ENCODE data around the gene PEAK1. TPM values are rescaled to one million over a fixed set of nuclear protein-coding genes. Genes with fewer than 3 reads are reported as not detected.
"Not testable (repeated sequence)": the region's sequence is repeated elsewhere in the genome, so short reads cannot be mapped to it uniquely, and the experiment has no call there.

PEAK1 gene
- total RNA-seq, 1 experiment from 2014 or later = 18.4 TPM

DNA sequence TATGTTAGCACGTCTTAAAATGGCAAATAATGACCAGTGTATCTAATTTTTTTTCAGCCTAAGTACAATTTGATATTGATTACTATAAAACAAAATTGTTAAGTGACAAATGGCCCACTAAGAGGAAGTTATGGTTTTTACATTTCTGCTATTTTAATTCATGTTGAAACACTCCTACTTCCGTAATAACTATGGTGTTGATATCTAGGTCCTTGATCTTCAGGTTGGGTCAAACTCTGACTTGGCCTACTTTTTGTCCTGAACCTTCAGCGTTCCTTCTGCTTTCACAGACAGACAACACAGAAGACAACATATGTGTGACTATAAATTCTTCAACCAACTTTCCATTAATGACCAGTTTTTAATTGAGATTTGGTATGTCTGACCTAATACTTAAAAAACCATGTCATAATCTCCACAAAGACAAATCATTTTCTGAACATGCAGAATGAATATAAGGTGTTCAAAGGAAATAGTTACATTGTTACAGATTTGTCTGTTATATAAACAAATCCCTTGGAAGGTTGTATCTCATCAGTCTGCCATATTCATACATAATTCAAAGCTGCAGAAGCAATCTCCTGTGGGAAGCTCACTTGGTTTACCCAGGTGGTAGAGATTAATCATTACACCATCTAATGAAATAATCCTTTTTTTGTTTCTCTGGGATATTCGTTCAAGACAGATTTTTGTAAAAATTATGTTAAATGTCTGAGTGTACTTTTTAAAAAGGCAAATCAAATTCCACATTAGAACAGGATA, 256.9 kb downstream of the PEAK1 start:
- Histone ChIP-seq H3K36me3 (ENCODE audit: control insufficient read depth, insufficient read depth, low read length) (no peaks in the 10 kb centered on the region), H3K27me3 (replicated peaks; ENCODE audit: control insufficient read depth, insufficient read depth, low read length) (no peaks in the 10 kb centered on the region), H3K4me1 (peaks cover 34% of the 10 kb centered on the region), H3K9me3 (no peaks in the 10 kb centered on the region), H3K4me3 (ENCODE audit: low read depth, low read length) (no peak overlapping the region)
- BruUV-seq (replicated peaks) = no TSS peak
- intact Hi-C loops (cut with micrococcal nuclease; ENCODE audit: unreplicated experiment) = no loop called here
- Mint-ChIP-seq H3K27ac (ENCODE audit: unreplicated experiment) (no peak overlapping the region), H3K4me3 (ENCODE audit: unreplicated experiment) (no peak overlapping the region), H3K27me3 (ENCODE audit: insufficient read depth, unreplicated experiment) (no peaks in the 10 kb centered on the region), H3K36me3 (ENCODE audit: insufficient read depth, unreplicated experiment) (no peaks in the 10 kb centered on the region), H3K4me1 (ENCODE audit: low read depth, unreplicated experiment) (peaks cover 13% of the 10 kb centered on the region), H3K9me3 (ENCODE audit: unreplicated experiment) (no peaks in the 10 kb centered on the region)
- TF ChIP-seq, protein P1, sequence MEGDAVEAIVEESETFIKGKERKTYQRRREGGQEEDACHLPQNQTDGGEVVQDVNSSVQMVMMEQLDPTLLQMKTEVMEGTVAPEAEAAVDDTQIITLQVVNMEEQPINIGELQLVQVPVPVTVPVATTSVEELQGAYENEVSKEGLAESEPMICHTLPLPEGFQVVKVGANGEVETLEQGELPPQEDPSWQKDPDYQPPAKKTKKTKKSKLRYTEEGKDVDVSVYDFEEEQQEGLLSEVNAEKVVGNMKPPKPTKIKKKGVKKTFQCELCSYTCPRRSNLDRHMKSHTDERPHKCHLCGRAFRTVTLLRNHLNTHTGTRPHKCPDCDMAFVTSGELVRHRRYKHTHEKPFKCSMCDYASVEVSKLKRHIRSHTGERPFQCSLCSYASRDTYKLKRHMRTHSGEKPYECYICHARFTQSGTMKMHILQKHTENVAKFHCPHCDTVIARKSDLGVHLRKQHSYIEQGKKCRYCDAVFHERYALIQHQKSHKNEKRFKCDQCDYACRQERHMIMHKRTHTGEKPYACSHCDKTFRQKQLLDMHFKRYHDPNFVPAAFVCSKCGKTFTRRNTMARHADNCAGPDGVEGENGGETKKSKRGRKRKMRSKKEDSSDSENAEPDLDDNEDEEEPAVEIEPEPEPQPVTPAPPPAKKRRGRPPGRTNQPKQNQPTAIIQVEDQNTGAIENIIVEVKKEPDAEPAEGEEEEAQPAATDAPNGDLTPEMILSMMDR (IDR thresholded peaks at IDR 0.05; ENCODE audit: insufficient read depth in 1 of 2, low read depth in 1 of 2, low read length in 1 of 2, severe bottlenecking in 1 of 2, unreplicated experiment in 1 of 2) = no peak
- no peak for DNase-seq
- POLR2A ChIA-PET = no interaction called here
- CTCF ChIA-PET = no interaction called here

DNA sequence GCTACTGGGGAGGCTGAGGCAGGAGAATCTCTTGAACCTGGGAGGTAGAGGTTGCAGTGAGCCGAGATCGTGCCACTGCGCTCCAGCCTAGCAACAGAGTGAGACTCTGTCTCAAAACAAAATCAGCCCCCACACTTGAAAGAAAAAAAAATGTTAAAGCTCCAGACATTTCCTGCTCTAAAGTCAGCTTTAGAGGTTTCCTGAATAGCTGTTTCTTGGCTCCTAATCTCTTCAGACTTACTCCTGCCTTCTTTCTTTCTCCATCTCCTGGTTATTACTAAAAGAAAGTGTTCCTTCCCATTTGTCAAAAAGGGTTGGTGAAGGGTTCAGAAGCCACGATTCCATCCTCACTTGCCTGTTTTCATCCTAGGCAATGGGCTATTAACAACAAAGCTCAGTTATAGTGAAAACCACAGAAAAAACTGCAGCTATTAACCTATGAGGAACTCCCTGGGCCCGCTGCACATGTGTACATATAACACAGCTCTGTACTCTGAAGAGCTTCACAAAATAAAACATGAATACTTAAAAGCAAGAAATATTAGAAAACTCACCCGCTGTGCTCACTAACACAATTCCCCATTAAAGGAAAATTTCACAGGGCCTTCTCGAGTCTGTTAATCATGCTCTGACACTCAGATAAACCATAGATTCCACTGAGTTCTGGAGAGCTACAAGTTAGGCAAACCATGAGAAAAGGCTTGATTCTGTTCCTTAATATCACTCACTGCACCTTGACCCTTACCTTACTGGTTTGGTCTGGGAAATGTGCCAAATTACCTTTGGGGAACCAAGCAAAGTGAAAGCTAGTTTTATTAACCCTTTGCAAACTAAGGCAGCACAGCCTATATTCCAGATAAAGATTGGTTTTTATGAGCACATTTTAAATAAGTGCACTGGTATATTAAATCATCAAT, 259.1 kb downstream of the PEAK1 start:
- H3K4me3 ChIP-seq (ENCODE audit: low read depth, low read length) = no peak overlapping the region

DNA sequence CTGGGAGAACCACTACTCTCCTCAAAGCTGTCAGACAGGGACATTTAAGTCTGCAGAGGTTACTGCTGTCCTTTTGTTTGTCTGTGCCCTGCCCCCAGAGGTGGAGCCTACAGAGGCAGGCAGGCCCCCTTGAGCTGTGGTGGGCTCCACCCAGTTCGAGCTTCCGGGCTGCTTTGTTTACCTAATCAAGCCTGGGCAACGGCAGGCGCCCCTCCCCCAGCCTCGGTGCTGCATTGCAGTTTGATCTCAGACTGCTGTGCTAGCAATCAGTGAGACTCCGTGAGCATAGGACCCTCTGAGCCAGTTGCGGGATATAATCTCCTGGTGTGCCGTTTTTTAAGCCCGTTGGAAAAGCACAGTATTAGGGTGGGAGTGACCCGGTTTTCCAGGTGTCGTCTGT, 263.9 kb downstream of the PEAK1 start:
- H3K36me3 ChIP-seq (ENCODE audit: control insufficient read depth, insufficient read depth, low read length); H3K27me3 Mint-ChIP-seq (ENCODE audit: insufficient read depth, unreplicated experiment); CTCF ChIA-PET; H3K27ac Mint-ChIP-seq (ENCODE audit: unreplicated experiment); H3K4me1 ChIP-seq; H3K9me3 ChIP-seq; H3K27me3 ChIP-seq (replicated peaks; ENCODE audit: control insufficient read depth, insufficient read depth, low read length); H3K4me3 Mint-ChIP-seq (ENCODE audit: unreplicated experiment); intact Hi-C loops (cut with micrococcal nuclease; ENCODE audit: unreplicated experiment); H3K9me3 Mint-ChIP-seq (ENCODE audit: unreplicated experiment); POLR2A ChIA-PET; H3K4me1 Mint-ChIP-seq (ENCODE audit: low read depth, unreplicated experiment); H3K4me3 ChIP-seq (ENCODE audit: low read depth, low read length); H3K36me3 Mint-ChIP-seq (ENCODE audit: insufficient read depth, unreplicated experiment); BruUV-seq (replicated peaks): not testable (repeated sequence)
- peak in 1 of 2 experiments; percentile 30 for DNase-seq

More for the DNA sequence above, 259.1 kb downstream of the PEAK1 start:
- H3K4me1 ChIP-seq = peaks cover 28% of the 10 kb centered on the region
- no peaks in the 10 kb centered on the region for H3K9me3 Mint-ChIP-seq (ENCODE audit: unreplicated experiment)
- peaks cover 13% of the 10 kb centered on the region for H3K4me1 Mint-ChIP-seq (ENCODE audit: low read depth, unreplicated experiment)
- no peaks in the 10 kb centered on the region for H3K36me3 ChIP-seq (ENCODE audit: control insufficient read depth, insufficient read depth, low read length)
- TF ChIP-seq, protein P1 (IDR thresholded peaks at IDR 0.05; ENCODE audit: insufficient read depth in 1 of 2, low read depth in 1 of 2, low read length in 1 of 2, severe bottlenecking in 1 of 2, unreplicated experiment in 1 of 2) = no peak
- H3K27me3 ChIP-seq (replicated peaks; ENCODE audit: control insufficient read depth, insufficient read depth, low read length) = no peaks in the 10 kb centered on the region
- CTCF ChIA-PET = interaction anchor here (2.1 kb wide), 1 partner anchor 382 kb away, joined by 7 read pairs; no protein-coding TSS in a partner anchor
- H3K27me3 Mint-ChIP-seq (ENCODE audit: insufficient read depth, unreplicated experiment) = no peaks in the 10 kb centered on the region
- H3K36me3 Mint-ChIP-seq (ENCODE audit: insufficient read depth, unreplicated experiment) = no peaks in the 10 kb centered on the region
- intact Hi-C loops (cut with micrococcal nuclease; ENCODE audit: unreplicated experiment) = no loop called here
- H3K4me3 Mint-ChIP-seq (ENCODE audit: unreplicated experiment) = no peak overlapping the region
- no TSS peak for BruUV-seq (replicated peaks)
- POLR2A ChIA-PET = no interaction called here
- no peaks in the 10 kb centered on the region for H3K9me3 ChIP-seq
- peak in 1 of 2 experiments; percentile 28 for DNase-seq
- H3K27ac Mint-ChIP-seq (ENCODE audit: unreplicated experiment) = no peak overlapping the region
